Measurements from ENCODE around the gene WWC1. TPM values are rescaled to one million over a fixed set of nuclear protein-coding genes. Genes with fewer than 3 reads are reported as not detected.

WWC1 gene
- total and polyA plus RNA-seq, 9 of the 15 experiments (the other 6 are each of a cell fraction or from before 2014, with no cell fraction given): under 0.01 to 0.54 (median 0.42) TPM; not detected in 6

DNA sequence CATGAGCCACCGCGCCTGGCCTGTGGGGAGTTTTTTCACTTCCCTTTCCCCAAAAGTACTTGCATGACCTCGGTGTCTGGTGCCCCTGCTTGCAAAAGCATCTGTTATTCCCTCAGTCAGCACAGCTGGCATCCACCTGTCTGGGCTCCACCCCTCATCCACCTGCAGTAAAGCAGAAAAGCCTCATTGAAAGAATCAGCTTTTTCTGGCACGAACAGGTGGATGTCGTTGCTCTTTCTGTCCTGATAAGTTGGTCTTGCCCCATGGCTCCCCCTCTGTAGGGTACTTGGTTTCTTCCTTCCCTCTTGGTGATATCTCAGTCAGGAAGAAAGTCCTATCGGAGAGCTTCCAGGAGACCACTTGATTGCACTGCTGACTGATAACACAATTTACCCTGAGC lies 37.4 kb downstream of the WWC1 start:
- Histone ChIP-seq H4K20me1 (replicated peaks; ENCODE audit: control insufficient read depth, insufficient read depth, low read length) (no peaks in the 10 kb centered on the region), H3K4me2 (ENCODE audit: insufficient read depth, low read length) (no peak overlapping the region), H3K4me1 (replicated peaks in 1 of 2; ENCODE audit: control insufficient read depth in 2 of 2, insufficient read depth in 2 of 2, low read length in 2 of 2) (peaks cover 0 to 2% of the 10 kb centered on the region in 2 experiments; a peak in 1 of 5 replicates), H3K9ac (ENCODE audit: insufficient read depth in 1 of 2, low read depth in 2 of 2, low read length in 2 of 2) (no peak overlapping the region), H3K27me3 (ENCODE audit: control insufficient read depth in 2 of 2, insufficient read depth in 2 of 2, low read length in 2 of 2) (peaks cover 0 to 12% of the 10 kb centered on the region in 2 experiments; a peak in 2 of 5 replicates), H3K9me1 (ENCODE audit: control insufficient read depth, insufficient read depth, low read length) (no peaks in the 10 kb centered on the region), H3K79me2 (ENCODE audit: control insufficient read depth, insufficient read depth, low read length) (no peaks in the 10 kb centered on the region), H3K9me3 (replicated peaks; ENCODE audit: control insufficient read depth, insufficient read depth, low read depth, low read length) (no peaks in the 10 kb centered on the region), H3K4me3 (no peak overlapping the region), H3K27ac (ENCODE audit: extremely low read depth, low read depth, low read length) (no peak overlapping the region), H2AFZ (ENCODE audit: low read depth, low read length) (no peak overlapping the region), H3K36me3 (ENCODE audit: control insufficient read depth, insufficient read depth, low read length) (no peaks in the 10 kb centered on the region)
- peak; percentile 64 for ATAC-seq
- in situ Hi-C loops (cut with MboI): no loop called here
- DNase-seq (ENCODE audit: extremely low read depth in 1 of 4, low spot score in 3 of 4): peak in 2 of 4 experiments; percentile 20 to 21
- intact Hi-C loops (cut with micrococcal nuclease): no loop called here
- ChIA-PET POLR2A (no interaction called here), CTCF (ENCODE audit: low intra/inter-chr PET ratio) (no interaction called here)
- no peak for FAIRE-seq
- WGBS (ENCODE audit: insufficient coverage, low coverage, missing lambda C conversion rate): 3% methylated on average over 6 of the region's 6 CpGs
- BruUV-seq (replicated peaks): no TSS peak
- TF ChIP-seq, protein P1, sequence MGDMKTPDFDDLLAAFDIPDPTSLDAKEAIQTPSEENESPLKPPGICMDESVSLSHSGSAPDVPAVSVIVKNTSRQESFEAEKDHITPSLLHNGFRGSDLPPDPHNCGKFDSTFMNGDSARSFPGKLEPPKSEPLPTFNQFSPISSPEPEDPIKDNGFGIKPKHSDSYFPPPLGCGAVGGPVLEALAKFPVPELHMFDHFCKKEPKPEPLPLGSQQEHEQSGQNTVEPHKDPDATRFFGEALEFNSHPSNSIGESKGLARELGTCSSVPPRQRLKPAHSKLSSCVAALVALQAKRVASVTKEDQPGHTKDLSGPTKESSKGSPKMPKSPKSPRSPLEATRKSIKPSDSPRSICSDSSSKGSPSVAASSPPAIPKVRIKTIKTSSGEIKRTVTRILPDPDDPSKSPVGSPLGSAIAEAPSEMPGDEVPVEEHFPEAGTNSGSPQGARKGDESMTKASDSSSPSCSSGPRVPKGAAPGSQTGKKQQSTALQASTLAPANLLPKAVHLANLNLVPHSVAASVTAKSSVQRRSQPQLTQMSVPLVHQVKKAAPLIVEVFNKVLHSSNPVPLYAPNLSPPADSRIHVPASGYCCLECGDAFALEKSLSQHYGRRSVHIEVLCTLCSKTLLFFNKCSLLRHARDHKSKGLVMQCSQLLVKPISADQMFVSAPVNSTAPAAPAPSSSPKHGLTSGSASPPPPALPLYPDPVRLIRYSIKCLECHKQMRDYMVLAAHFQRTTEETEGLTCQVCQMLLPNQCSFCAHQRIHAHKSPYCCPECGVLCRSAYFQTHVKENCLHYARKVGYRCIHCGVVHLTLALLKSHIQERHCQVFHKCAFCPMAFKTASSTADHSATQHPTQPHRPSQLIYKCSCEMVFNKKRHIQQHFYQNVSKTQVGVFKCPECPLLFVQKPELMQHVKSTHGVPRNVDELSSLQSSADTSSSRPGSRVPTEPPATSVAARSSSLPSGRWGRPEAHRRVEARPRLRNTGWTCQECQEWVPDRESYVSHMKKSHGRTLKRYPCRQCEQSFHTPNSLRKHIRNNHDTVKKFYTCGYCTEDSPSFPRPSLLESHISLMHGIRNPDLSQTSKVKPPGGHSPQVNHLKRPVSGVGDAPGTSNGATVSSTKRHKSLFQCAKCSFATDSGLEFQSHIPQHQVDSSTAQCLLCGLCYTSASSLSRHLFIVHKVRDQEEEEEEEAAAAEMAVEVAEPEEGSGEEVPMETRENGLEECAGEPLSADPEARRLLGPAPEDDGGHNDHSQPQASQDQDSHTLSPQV (IDR thresholded peaks at IDR 0.05): no peak
- TF ChIP-seq, protein P2, sequence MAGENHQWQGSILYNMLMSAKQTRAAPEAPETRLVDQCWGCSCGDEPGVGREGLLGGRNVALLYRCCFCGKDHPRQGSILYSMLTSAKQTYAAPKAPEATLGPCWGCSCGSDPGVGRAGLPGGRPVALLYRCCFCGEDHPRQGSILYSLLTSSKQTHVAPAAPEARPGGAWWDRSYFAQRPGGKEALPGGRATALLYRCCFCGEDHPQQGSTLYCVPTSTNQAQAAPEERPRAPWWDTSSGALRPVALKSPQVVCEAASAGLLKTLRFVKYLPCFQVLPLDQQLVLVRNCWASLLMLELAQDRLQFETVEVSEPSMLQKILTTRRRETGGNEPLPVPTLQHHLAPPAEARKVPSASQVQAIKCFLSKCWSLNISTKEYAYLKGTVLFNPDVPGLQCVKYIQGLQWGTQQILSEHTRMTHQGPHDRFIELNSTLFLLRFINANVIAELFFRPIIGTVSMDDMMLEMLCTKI (IDR thresholded peaks at IDR 0.05; ENCODE audit: partially characterized antibody): no peak
- TF ChIP-seq RBM15 (IDR thresholded peaks at IDR 0.05; ENCODE audit: insufficient read depth, low read length) (no peak), TAF9B (IDR thresholded peaks at IDR 0.05; ENCODE audit: partially characterized antibody) (no peak), KDM2B (CRISPR knock-in tag; IDR thresholded peaks at IDR 0.05) (no peak), STAT5B (CRISPR knock-in tag; IDR thresholded peaks at IDR 0.05) (no peak), TCF7L2 (IDR thresholded peaks at IDR 0.05; ENCODE audit: low read depth, low read length) (peak; percentile 76; the same call in 1 of the 2 replicates)
- TF ChIP-seq, protein P3, sequence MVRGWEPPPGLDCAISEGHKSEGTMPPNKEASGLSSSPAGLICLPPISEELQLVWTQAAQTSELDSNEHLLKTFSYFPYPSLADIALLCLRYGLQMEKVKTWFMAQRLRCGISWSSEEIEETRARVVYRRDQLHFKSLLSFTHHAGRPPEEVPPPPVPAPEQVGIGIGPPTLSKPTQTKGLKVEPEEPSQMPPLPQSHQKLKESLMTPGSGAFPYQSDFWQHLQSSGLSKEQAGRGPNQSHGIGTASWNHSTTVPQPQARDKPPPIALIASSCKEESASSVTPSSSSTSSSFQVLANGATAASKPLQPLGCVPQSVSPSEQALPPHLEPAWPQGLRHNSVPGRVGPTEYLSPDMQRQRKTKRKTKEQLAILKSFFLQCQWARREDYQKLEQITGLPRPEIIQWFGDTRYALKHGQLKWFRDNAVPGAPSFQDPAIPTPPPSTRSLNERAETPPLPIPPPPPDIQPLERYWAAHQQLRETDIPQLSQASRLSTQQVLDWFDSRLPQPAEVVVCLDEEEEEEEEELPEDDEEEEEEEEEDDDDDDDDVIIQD (CRISPR knock-in tag; IDR thresholded peaks at IDR 0.05): no peak
- TF ChIP-seq, protein P4, sequence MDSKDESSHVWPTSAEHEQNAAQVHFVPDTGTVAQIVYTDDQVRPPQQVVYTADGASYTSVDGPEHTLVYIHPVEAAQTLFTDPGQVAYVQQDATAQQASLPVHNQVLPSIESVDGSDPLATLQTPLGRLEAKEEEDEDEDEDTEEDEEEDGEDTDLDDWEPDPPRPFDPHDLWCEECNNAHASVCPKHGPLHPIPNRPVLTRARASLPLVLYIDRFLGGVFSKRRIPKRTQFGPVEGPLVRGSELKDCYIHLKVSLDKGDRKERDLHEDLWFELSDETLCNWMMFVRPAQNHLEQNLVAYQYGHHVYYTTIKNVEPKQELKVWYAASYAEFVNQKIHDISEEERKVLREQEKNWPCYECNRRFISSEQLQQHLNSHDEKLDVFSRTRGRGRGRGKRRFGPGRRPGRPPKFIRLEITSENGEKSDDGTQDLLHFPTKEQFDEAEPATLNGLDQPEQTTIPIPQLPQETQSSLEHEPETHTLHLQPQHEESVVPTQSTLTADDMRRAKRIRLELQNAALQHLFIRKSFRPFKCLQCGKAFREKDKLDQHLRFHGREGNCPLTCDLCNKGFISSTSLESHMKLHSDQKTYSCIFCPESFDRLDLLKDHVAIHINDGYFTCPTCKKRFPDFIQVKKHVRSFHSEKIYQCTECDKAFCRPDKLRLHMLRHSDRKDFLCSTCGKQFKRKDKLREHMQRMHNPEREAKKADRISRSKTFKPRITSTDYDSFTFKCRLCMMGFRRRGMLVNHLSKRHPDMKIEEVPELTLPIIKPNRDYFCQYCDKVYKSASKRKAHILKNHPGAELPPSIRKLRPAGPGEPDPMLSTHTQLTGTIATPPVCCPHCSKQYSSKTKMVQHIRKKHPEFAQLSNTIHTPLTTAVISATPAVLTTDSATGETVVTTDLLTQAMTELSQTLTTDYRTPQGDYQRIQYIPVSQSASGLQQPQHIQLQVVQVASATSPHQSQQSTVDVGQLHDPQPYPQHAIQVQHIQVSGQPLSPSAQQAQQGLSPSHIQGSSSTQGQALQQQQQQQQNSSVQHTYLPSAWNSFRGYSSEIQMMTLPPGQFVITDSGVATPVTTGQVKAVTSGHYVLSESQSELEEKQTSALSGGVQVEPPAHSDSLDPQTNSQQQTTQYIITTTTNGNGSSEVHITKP (IDR thresholded peaks at IDR 0.05; ENCODE audit: partially characterized antibody): peak; percentile 97
- TF ChIP-seq, protein P5, sequence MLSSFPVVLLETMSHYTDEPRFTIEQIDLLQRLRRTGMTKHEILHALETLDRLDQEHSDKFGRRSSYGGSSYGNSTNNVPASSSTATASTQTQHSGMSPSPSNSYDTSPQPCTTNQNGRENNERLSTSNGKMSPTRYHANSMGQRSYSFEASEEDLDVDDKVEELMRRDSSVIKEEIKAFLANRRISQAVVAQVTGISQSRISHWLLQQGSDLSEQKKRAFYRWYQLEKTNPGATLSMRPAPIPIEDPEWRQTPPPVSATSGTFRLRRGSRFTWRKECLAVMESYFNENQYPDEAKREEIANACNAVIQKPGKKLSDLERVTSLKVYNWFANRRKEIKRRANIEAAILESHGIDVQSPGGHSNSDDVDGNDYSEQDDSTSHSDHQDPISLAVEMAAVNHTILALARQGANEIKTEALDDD (IDR thresholded peaks at IDR 0.05): no peak

All from K562 (cell line).